ENCODE data around the gene ROBO1. TPM values are rescaled to one million over a fixed set of nuclear protein-coding genes. Genes with fewer than 3 reads are reported as not detected.

Gene ROBO1
- total RNA-seq, 1 donor from 2014 or later: 78.0 TPM

DNA sequence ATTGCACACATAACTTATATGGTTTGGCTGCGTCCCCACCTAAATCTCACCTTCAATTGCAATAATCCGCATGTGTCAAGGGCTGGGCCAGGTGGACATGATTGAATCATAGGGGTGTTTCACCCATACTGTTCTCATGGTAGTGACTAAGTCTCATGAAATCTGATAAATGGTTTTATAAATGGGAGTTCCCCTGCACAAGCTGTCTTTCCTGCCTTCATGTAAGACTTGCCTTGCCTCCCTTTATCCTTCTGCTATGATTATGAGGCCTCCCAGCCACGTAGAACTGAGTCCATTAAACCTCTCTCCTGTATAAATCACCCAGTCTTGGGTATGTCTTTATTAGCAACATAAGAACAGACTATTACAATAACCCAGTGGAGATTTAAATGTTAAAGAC, 653.9 kb downstream of the ROBO1 start:
- Mint-ChIP-seq H3K27me3 (no peaks in the 10 kb centered on the region), H3K9me3 (ENCODE audit: low read depth) (no peaks in the 10 kb centered on the region), H3K4me3 (ENCODE audit: low read depth) (no peak overlapping the region), H3K4me1 (ENCODE audit: low read depth) (peaks cover 6% of the 10 kb centered on the region), H3K27ac (no peak overlapping the region), H3K36me3 (ENCODE audit: insufficient read depth) (no peaks in the 10 kb centered on the region)
- no peak for DNase-seq (ENCODE audit: low spot score, unreplicated experiment)
- TF ChIP-seq, protein P1, sequence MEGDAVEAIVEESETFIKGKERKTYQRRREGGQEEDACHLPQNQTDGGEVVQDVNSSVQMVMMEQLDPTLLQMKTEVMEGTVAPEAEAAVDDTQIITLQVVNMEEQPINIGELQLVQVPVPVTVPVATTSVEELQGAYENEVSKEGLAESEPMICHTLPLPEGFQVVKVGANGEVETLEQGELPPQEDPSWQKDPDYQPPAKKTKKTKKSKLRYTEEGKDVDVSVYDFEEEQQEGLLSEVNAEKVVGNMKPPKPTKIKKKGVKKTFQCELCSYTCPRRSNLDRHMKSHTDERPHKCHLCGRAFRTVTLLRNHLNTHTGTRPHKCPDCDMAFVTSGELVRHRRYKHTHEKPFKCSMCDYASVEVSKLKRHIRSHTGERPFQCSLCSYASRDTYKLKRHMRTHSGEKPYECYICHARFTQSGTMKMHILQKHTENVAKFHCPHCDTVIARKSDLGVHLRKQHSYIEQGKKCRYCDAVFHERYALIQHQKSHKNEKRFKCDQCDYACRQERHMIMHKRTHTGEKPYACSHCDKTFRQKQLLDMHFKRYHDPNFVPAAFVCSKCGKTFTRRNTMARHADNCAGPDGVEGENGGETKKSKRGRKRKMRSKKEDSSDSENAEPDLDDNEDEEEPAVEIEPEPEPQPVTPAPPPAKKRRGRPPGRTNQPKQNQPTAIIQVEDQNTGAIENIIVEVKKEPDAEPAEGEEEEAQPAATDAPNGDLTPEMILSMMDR (IDR thresholded peaks at IDR 0.05; ENCODE audit: unreplicated experiment): no peak

DNA sequence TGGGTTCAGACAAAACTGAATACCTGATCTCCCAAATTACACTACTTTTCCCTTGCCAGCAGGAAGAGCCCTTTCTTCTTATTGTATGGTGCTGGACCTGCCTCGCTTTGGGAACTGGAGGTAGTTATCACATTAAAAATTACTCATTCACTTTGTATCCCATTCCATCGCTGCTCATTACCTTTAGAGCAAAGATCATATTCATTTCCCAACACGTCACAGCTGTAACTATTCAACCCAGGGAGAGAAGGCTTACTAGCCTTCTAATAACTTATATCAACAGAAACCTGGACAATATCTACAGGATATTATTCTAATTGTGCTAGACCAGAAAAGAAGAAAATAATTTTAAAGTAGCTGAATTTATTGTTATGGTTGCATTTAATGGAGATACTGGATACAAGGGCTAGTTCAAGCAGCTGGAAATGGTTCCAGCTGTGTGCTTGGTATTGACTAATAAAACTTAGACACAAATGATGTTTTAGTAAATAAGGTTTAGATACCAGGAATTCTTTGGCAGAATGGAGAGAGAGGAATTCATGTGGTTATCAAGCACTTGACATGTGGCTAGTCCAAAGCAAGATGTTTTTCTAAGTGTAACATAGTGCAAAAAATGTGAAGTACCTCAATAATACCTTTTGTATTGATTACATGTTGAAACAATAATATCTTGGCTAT, 656.3 kb downstream of the ROBO1 start:
- no peaks in the 10 kb centered on the region for H3K36me3 Mint-ChIP-seq (ENCODE audit: insufficient read depth)
- H3K4me3 Mint-ChIP-seq (ENCODE audit: low read depth): no peak overlapping the region
- no peaks in the 10 kb centered on the region for H3K9me3 Mint-ChIP-seq (ENCODE audit: low read depth)

DNA sequence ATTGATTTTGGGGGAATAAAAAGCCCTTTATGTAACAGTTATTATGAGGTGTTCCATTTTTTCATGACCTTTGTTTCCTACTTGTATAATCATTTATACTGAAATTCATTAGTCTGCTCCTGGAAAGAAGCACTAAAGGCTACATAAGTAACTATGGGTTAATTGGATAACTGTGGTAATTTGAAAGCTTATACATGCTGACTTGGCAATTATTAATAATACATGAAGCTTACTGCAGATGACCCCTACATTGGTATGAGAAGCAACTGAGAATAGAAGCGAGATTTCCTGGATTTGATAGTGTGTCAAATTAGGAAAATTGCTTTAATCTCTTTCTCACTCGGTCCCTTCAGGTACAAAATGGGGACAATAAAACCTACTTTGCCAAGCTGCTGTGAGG, 658.0 kb downstream of the ROBO1 start:
- Mint-ChIP-seq H3K27me3 (no peaks in the 10 kb centered on the region), H3K9me3 (ENCODE audit: low read depth) (no peaks in the 10 kb centered on the region), H3K4me3 (ENCODE audit: low read depth) (no peak overlapping the region), H3K4me1 (ENCODE audit: low read depth) (peaks cover 6% of the 10 kb centered on the region), H3K27ac (no peak overlapping the region), H3K36me3 (ENCODE audit: insufficient read depth) (no peaks in the 10 kb centered on the region)
- DNase-seq (ENCODE audit: low spot score, unreplicated experiment): no peak
- TF ChIP-seq, protein P1 (IDR thresholded peaks at IDR 0.05; ENCODE audit: unreplicated experiment): no peak

More for the DNA sequence above, 656.3 kb downstream of the ROBO1 start:
- Mint-ChIP-seq H3K27ac (no peak overlapping the region), H3K27me3 (no peaks in the 10 kb centered on the region), H3K4me1 (ENCODE audit: low read depth) (peaks cover 6% of the 10 kb centered on the region)
- TF ChIP-seq, protein P1 (IDR thresholded peaks at IDR 0.05; ENCODE audit: unreplicated experiment): no peak
- DNase-seq (ENCODE audit: low spot score, unreplicated experiment): no peak

DNA sequence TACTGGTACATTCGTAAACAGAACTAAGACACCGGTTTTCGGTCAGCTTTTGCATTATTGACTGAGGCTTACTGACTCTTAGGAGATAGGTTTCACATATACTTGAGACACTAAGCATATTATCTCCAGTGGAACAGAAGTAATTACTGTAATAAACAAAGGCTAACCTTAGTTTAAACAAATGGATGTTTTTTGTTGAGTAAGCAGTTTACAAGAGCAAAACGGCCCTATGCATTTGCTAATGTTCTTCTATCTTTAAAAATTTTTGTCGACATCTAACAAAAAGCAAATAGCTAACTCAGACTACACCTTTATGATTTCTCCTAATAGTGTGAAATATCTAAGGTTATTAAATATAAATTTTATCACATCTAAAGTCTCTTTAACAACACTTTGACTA, 664.5 kb downstream of the ROBO1 start:
- Mint-ChIP-seq H3K36me3 (ENCODE audit: insufficient read depth) (no peaks in the 10 kb centered on the region), H3K9me3 (ENCODE audit: low read depth) (no peaks in the 10 kb centered on the region), H3K4me1 (ENCODE audit: low read depth) (peaks cover 5% of the 10 kb centered on the region), H3K27ac (no peak overlapping the region), H3K27me3 (no peaks in the 10 kb centered on the region), H3K4me3 (ENCODE audit: low read depth) (no peak overlapping the region)
- TF ChIP-seq, protein P1 (IDR thresholded peaks at IDR 0.05; ENCODE audit: unreplicated experiment): no peak
- no peak for DNase-seq (ENCODE audit: low spot score, unreplicated experiment)

DNA sequence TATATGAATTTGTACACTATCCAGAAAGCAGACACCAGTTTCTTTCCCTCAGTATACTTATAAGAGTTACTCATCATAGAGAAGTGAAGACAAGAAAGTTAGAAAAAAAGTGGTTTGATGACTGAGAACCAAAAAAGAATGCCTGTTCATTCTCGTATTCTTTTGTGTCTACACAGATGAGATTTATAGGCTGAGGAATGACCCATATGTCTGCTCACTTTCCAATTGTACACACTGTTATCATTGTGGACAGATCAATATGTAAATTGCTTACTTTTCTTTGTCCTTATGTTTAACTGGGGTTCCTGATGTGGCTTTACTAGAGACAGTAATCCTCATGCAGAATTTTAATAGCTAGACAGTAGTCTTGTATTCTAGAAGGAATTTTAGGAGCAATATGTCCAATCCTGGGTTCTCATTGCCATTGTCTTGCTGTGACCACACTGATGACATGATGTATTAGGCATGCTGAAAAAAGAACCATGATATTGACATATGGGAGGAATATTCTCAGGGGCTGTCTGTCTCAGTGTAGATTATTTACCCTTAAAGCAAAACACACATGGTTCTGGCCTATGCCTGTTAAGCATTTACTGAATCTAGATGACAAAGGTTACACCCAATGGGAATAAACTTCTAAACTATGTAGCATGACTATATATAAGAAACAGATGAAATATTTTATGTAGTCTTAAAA, 669.7 kb downstream of the ROBO1 start:
- peaks cover 9% of the 10 kb centered on the region for H3K4me1 Mint-ChIP-seq (ENCODE audit: low read depth)

More for the DNA sequence above, 669.7 kb downstream of the ROBO1 start:
- H3K9me3 Mint-ChIP-seq (ENCODE audit: low read depth): no peaks in the 10 kb centered on the region
- H3K4me3 Mint-ChIP-seq (ENCODE audit: low read depth): no peak overlapping the region
- peak overlapping the region; percentile 52 for H3K27ac Mint-ChIP-seq
- TF ChIP-seq, protein P1 (IDR thresholded peaks at IDR 0.05; ENCODE audit: unreplicated experiment): no peak
- no peaks in the 10 kb centered on the region for H3K36me3 Mint-ChIP-seq (ENCODE audit: insufficient read depth)
- no peak for DNase-seq (ENCODE audit: low spot score, unreplicated experiment)
- H3K27me3 Mint-ChIP-seq: no peaks in the 10 kb centered on the region
